A549 (cell line): ENCODE measurements around the gene TMEM45A. TPM values are rescaled to one million over a fixed set of nuclear protein-coding genes. Genes with fewer than 3 reads are reported as not detected.

Source experiments
- ATAC-seq, 2 experiments: fragments of 200-7000 bp in 1 of 2; fragments of >200 bp in 1 of 2; cut with Nextera tagmentation in 1 of 2; cut with Tn5 transposase in 1 of 2; 3 replicates each; pipeline versions ENCODE4 v1.8.0 to v1.9.1; 2018 to 2020; ENCODE audit warnings: mild to moderate bottlenecking in 1 of 2, moderate library complexity in 1 of 2
- CTCF ChIA-PET: fragments of 300-600 bp; sonication (Branson Sonifier 250); formaldehyde crosslinking; extraction: SDS; loops from one replicate; lab custom pipeline; 2021; ENCODE audit warnings: antibody characterized with exemption, inconsistent platforms; lab: Yijun Ruan, JAX
- POLR2A ChIA-PET: fragments of 350-600 bp; formaldehyde crosslinking; extraction: SDS; loops from one replicate; lab custom pipeline; 2021; ENCODE audit warnings: antibody characterized with exemption, inconsistent platforms; lab: Yijun Ruan, JAX
- DNase-seq, 2 experiments: peaks; one replicate each; pipeline versions ENCODE4 v3.0.0 to v3.0.0-alpha.2; 2011 to 2016; ENCODE audit warnings: low read depth in 1 of 2, low spot score in 1 of 2
- FAIRE-seq: peaks from 2 replicates; lab custom pipeline; 2011; peaks lifted over from hg19 to GRCh38; lab: Jason Lieb, UNC
- H3K27ac ChIP-seq, 2 experiments: fragments of >200 bp; sonication (Bioruptor Twin); formaldehyde crosslinking; 3 replicates each; pipeline ENCODE4 v1.5.1; 2016 to 2017
- H3K4me1 ChIP-seq: fragments of >200 bp; sonication (Bioruptor Twin); formaldehyde crosslinking; 3 replicates; pipeline ENCODE4 v1.6.1; 2016
- H3K4me2 ChIP-seq: fragments of >200 bp; sonication (Bioruptor Twin); formaldehyde crosslinking; 3 replicates; pipeline ENCODE4 v1.6.1; 2016
- H3K4me3 ChIP-seq: fragments of >200 bp; sonication (Bioruptor Twin); formaldehyde crosslinking; 3 replicates; pipeline ENCODE4 v1.5.1; 2016
- H3K9me3 ChIP-seq: fragments of >200 bp; sonication (Bioruptor Twin); formaldehyde crosslinking; 3 replicates; pipeline ENCODE4 v1.6.1; 2016
- ATOH8 ChIP-seq: fragments of 250-450 bp; sonication (Bioruptor Pico); IDR thresholded peaks from 2 replicates; pipeline ENCODE4 v1.5.0; 2020; ENCODE audit warnings: low read depth, mild to moderate bottlenecking, moderate library complexity
- BHLHE40 ChIP-seq: IDR thresholded peaks from 2 replicates; pipeline ENCODE4 v1.6.1; 2012; ENCODE audit warnings: low read depth, low read length, inconsistent platforms
- CEBPB ChIP-seq, 2 experiments: fragments of >200 bp in 1 of 2; sonication (Bioruptor Twin) in 1 of 2; formaldehyde crosslinking in 1 of 2; IDR thresholded peaks; 2 replicates each; pipeline ENCODE4 v1.6.1; 2012 to 2016
- CHD4 ChIP-seq: fragments of 200-600 bp; sonication (generic); IDR thresholded peaks from 2 replicates; pipeline ENCODE4 v1.6.1; 2016; ENCODE audit warnings: antibody characterized with exemption, mild to moderate bottlenecking, borderline replicate concordance
- CTCF ChIP-seq: fragments of >200 bp; sonication (Bioruptor Twin); formaldehyde crosslinking; IDR thresholded peaks from 3 replicates; pipeline ENCODE4 v1.5.1; 2016
- E2F6 ChIP-seq: IDR thresholded peaks from 2 replicates; pipeline ENCODE4 v1.6.1; 2012; ENCODE audit warnings: low read depth, borderline replicate concordance
- EHF ChIP-seq: fragments of 250-450 bp; sonication (Bioruptor Pico); IDR thresholded peaks from 2 replicates; pipeline ENCODE4 v1.5.0; 2020; ENCODE audit warnings: mild to moderate bottlenecking
- EHMT2 ChIP-seq: fragments of 200-600 bp; sonication (generic); IDR thresholded peaks from 2 replicates; pipeline ENCODE4 v1.6.1; 2016; ENCODE audit warnings: antibody characterized with exemption, low read depth, mild to moderate bottlenecking, moderate library complexity
- EP300 ChIP-seq, 2 experiments: fragments of >200 bp; sonication (Bioruptor Twin); formaldehyde crosslinking; IDR thresholded peaks; 2 replicates in 1 of 2; 3 replicates in 1 of 2; pipeline ENCODE4 v1.6.1; 2016 to 2017
- ESRRA ChIP-seq: fragments of 150-350 bp; IDR thresholded peaks from 2 replicates; pipeline ENCODE4 v1.6.1; 2014; ENCODE audit warnings: mild to moderate bottlenecking, low read length, borderline replicate concordance
- FOSB ChIP-seq: fragments of 250-450 bp; sonication (Bioruptor Pico); IDR thresholded peaks from 2 replicates; pipeline ENCODE4 v1.5.0; 2020; ENCODE audit warnings: mild to moderate bottlenecking, moderate library complexity
- FOSL2 ChIP-seq, 2 experiments: fragments of 450-650 bp in 1 of 2; fragments of >200 bp in 1 of 2; sonication (Bioruptor Twin) in 1 of 2; formaldehyde crosslinking; IDR thresholded peaks; 2 replicates each; pipeline versions ENCODE4 v1.5.0 to v1.6.1; 2016 to 2020; ENCODE audit warnings: mild to moderate bottlenecking in 1 of 2, moderate library complexity in 1 of 2
- GATA3 ChIP-seq: IDR thresholded peaks from 2 replicates; pipeline ENCODE4 v1.6.1; 2012; ENCODE audit warnings: borderline replicate concordance
- HDAC2 ChIP-seq: fragments of 200-600 bp; sonication (generic); IDR thresholded peaks from 2 replicates; pipeline ENCODE4 v1.6.1; 2016
- HOXB13 ChIP-seq: fragments of 250-450 bp; sonication (Bioruptor Pico); IDR thresholded peaks from 2 replicates; pipeline ENCODE4 v1.5.0; 2020; ENCODE audit warnings: low read depth, mild to moderate bottlenecking, moderate library complexity
- HOXB5 ChIP-seq: fragments of 250-450 bp; sonication (Bioruptor Pico); IDR thresholded peaks from 2 replicates; pipeline ENCODE4 v1.5.0; 2020; ENCODE audit warnings: mild to moderate bottlenecking, moderate library complexity
- JUNB ChIP-seq: fragments of >200 bp; sonication (Bioruptor Twin); formaldehyde crosslinking; IDR thresholded peaks from 2 replicates; pipeline ENCODE4 v1.6.1; 2016
- KDM1A ChIP-seq: fragments of 200-600 bp; sonication (generic); IDR thresholded peaks from 2 replicates; pipeline ENCODE4 v1.6.1; 2016; ENCODE audit warnings: low read depth, mild to moderate bottlenecking
- KDM5A ChIP-seq: fragments of 200-600 bp; sonication (generic); IDR thresholded peaks from 2 replicates; pipeline ENCODE4 v1.6.1; 2016; ENCODE audit warnings: antibody characterized with exemption, mild to moderate bottlenecking
- NFE2L2 ChIP-seq: fragments of 150-350 bp; conservative IDR thresholded peaks from 2 replicates; pipeline ENCODE4 v1.6.1; 2014; ENCODE audit warnings: low read length
- NPAS2 ChIP-seq: fragments of 250-450 bp; sonication (Bioruptor Pico); IDR thresholded peaks from 2 replicates; pipeline ENCODE4 v1.8.0; 2022; ENCODE audit warnings: mild to moderate bottlenecking, moderate library complexity, borderline replicate concordance
- NR3C1 ChIP-seq: fragments of >200 bp; sonication (Bioruptor Twin); formaldehyde crosslinking; IDR thresholded peaks from 3 replicates; pipeline ENCODE4 v1.6.1; 2017
- PHF8 ChIP-seq: fragments of 200-600 bp; sonication (generic); IDR thresholded peaks from 2 replicates; pipeline ENCODE4 v1.6.1; 2016; ENCODE audit warnings: low read depth, mild to moderate bottlenecking, antibody characterized with exemption, moderate library complexity, borderline replicate concordance
- POLR2AphosphoS2 ChIP-seq: conservative IDR thresholded peaks from 2 replicates; pipeline ENCODE4 v1.6.1; 2012; ENCODE audit warnings: low read length, improper control_type of control experiment, inconsistent platforms
- RAD21 ChIP-seq, 2 experiments: fragments of >200 bp in 1 of 2; sonication (Bioruptor Twin) in 1 of 2; formaldehyde crosslinking in 1 of 2; IDR thresholded peaks in 1 of 2; conservative IDR thresholded peaks in 1 of 2; 2 replicates in 1 of 2; 3 replicates in 1 of 2; pipeline ENCODE4 v1.6.1; 2012 to 2018; ENCODE audit warnings: inconsistent platforms in 1 of 2
- RCOR1 ChIP-seq: fragments of 150-350 bp; IDR thresholded peaks from 2 replicates; pipeline ENCODE4 v1.6.1; 2014; ENCODE audit warnings: antibody characterized with exemption, low read length, low read depth
- RFX5 ChIP-seq: fragments of 450-650 bp; IDR thresholded peaks from 2 replicates; pipeline ENCODE4 v1.7.1; 2014; ENCODE audit warnings: antibody characterized with exemption, mild to moderate bottlenecking, moderate library complexity
- TP53 ChIP-seq: fragments of 250-450 bp; sonication (Bioruptor Pico); IDR thresholded peaks from 2 replicates; pipeline ENCODE4 v1.5.0; 2021; ENCODE audit warnings: mild to moderate bottlenecking, moderate library complexity
- USF2 ChIP-seq: fragments of 450-650 bp; IDR thresholded peaks from 2 replicates; pipeline ENCODE4 v1.6.1; 2014; ENCODE audit warnings: antibody characterized with exemption
- ZC3H11A ChIP-seq: fragments of 450-650 bp; IDR thresholded peaks from 2 replicates; pipeline ENCODE4 v1.6.1; 2014; ENCODE audit warnings: antibody characterized with exemption, mild to moderate bottlenecking
- WGBS: methylation state at CpG from one replicate; pipeline ENCODE4 v1.1.6; 2017; ENCODE audit errors: missing lambda C conversion rate; 5-methylcytosine and 5-hydroxymethylcytosine counted together
- polyA plus RNA-seq, 4 experiments: library from polyadenylated mRNA; depleted of rRNA in 3 of 4; stranded (reverse); fragments of >200 nt; fragmentation: RNase III in 1 of 4; extraction: RNeasy Plus Mini Kit Qiagen cat#74134 plus additional on column Dnase treatment in 1 of 4; gene quantifications; 2 replicates in 3 of 4; 3 replicates in 1 of 4; pipeline ENCODE4 v1.2.3, GENCODE V29; 2011 to 2017

TMEM45A gene
- polyA plus RNA-seq, 2 of the 4 experiments (the other 2 are of a cell fraction) = 4.6 to 7.0 TPM

DNA sequence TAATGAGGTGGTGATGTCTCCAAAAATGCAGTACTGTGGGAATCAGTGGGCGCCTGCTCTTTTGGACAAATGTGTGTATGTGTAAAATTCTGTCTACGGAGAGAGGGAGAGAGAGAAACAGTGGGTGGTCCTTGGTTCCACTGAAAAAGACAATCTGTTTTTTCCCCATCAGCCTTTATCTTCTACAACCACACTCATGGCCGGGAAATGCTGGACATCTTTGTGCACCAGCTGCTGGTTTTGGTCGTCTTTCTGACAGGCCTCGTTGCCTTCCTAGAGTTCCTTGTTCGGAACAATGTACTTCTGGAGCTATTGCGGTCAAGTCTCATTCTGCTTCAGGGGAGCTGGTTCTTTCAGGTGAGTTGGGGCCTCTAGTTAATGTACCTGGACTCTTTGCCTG lies 65.8 kb downstream of the TMEM45A start:
- Histone ChIP-seq H3K9me3 (no peaks in the 10 kb centered on the region), H3K4me2 (no peak overlapping the region), H3K4me1 (peaks cover 11% of the 10 kb centered on the region; the same call in 2 of the 3 replicates), H3K27ac (no peak overlapping the region)
- no peak for ATAC-seq
- CTCF ChIA-PET = interaction anchor here (1.6 kb wide), 1 partner anchor 32 kb away, joined by 3 read pairs; no protein-coding TSS in a partner anchor
- FAIRE-seq = no peak
- no peak for DNase-seq
- TF ChIP-seq RFX5 (no peak), BHLHE40 (no peak), KDM1A (no peak), NFE2L2 (no peak), EP300 (IDR thresholded peaks at IDR 0.05) (no peak), HOXB5 (CRISPR knock-in tag) (no peak), HDAC2 (no peak), HOXB13 (CRISPR knock-in tag) (no peak), KDM5A (no peak), CTCF (no peak), E2F6 (no peak), EHF (no peak), PHF8 (no peak), EHMT2 (no peak), ESRRA (no peak), JUNB (no peak)
- TF ChIP-seq, all 56 proteins: peak for 0
- no peak overlapping the region for H3K4me3 ChIP-seq
- WGBS = 85% methylated on average over 7 of the region's 7 CpGs
- POLR2A ChIA-PET = no interaction called here

DNA sequence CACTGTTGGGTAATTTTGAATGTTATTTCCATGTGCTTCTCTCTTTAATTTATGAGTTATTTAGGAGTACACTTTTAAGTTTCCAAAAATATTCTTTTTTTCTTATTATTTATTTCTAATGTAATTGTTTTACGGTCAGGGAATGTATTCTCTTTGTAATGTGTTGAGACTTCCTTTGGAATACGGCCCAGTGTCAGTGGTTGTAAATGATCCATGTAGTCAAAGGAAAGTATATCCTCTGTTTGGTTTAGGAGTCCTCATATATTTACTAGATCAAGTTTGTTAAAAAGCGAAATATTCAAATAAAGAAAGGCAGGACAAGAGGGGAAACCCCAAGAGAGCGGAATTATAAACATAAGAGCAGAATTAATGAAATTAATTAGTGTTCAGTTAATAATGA lies 68.0 kb downstream of the TMEM45A start:
- Histone ChIP-seq H3K4me3 (no peak overlapping the region), H3K27ac (no peak overlapping the region), H3K4me2 (no peak overlapping the region), H3K4me1 (peaks cover 11% of the 10 kb centered on the region; the same call in 2 of the 3 replicates), H3K9me3 (no peaks in the 10 kb centered on the region)
- no peak for ATAC-seq
- no peak for FAIRE-seq
- POLR2A ChIA-PET = no interaction called here
- TF ChIP-seq FOSL2 (IDR thresholded peaks at IDR 0.05) (no peak), FOSL2 (CRISPR knock-in tag; IDR thresholded peaks at IDR 0.05) (no peak), CTCF (no peak), KDM1A (no peak), NPAS2 (CRISPR knock-in tag) (no peak), CHD4 (no peak), JUNB (no peak), TP53 (no peak), RCOR1 (no peak), POLR2AphosphoS2 (no peak), RAD21 (conservative IDR thresholded peaks at IDR 0.05 in 1 of 2, IDR thresholded peaks at IDR 0.05 in 1 of 2) (no peak), E2F6 (no peak), NR3C1 (no peak), ZC3H11A (no peak), USF2 (no peak), CEBPB (IDR thresholded peaks at IDR 0.05) (no peak), ATOH8 (CRISPR knock-in tag) (no peak), FOSB (no peak), HOXB13 (CRISPR knock-in tag) (no peak), GATA3 (no peak)
- CTCF ChIA-PET = interaction anchor here (0.7 to 1.9 kb wide), 3 partner anchors 30 to 1858 kb away, joined by 3 to 4 read pairs (median 3); no protein-coding TSS in a partner anchor
- WGBS = 82% methylated on average over 4 of the region's 4 CpGs
- no peak for DNase-seq
